Measurements from ENCODE around the gene MIER3. TPM values are rescaled to one million over a fixed set of nuclear protein-coding genes. Genes with fewer than 3 reads are reported as not detected.

Gene MIER3
- polyA plus RNA-seq, 1 of the 3 experiments (the other 2 are of a cell fraction): 3.8 TPM

GRCh38 chr5:56983593-56984361 lies 31.9 kb upstream of the MIER3 start:
- POLR2A ChIA-PET: no interaction called here
- Histone ChIP-seq H3K4me3 (ENCODE audit: low read depth in 2 of 2, low read length in 1 of 2) (no peak overlapping the region), H3K36me3 (replicated peaks in 1 of 2; ENCODE audit: control insufficient read depth in 1 of 2, insufficient read depth in 2 of 2, low read length in 1 of 2) (no peaks in the 10 kb centered on the region), H3K27ac (ENCODE audit: low read depth in 2 of 2, low read length in 1 of 2) (no peak overlapping the region), H3K4me1 (ENCODE audit: control insufficient read depth in 1 of 2, insufficient read depth in 2 of 2, low read depth in 1 of 2, low read length in 1 of 2) (no peaks in the 10 kb centered on the region), H3K9me3 (no peaks in the 10 kb centered on the region), H3K9ac (no peak overlapping the region), H3K27me3 (ENCODE audit: insufficient read depth) (no peaks in the 10 kb centered on the region; the same call in 1 of the 2 replicates), H4K20me1 (ENCODE audit: insufficient read depth) (no peaks in the 10 kb centered on the region), H3K4me2 (no peak overlapping the region), H2AFZ (ENCODE audit: low read depth) (no peak overlapping the region), H3K79me2 (ENCODE audit: insufficient read depth) (no peaks in the 10 kb centered on the region), H3F3A (replicated peaks; ENCODE audit: insufficient read depth) (no peaks in the 10 kb centered on the region), H3K9me2 (no peaks in the 10 kb centered on the region)
- TF ChIP-seq TAF1 (IDR thresholded peaks at IDR 0.05; ENCODE audit: borderline replicate concordance, low read depth, low read length) (no peak), TCF12 (IDR thresholded peaks at IDR 0.05) (no peak), EZH2phosphoT487 (IDR thresholded peaks at IDR 0.05; ENCODE audit: borderline replicate concordance, low read depth) (no peak), CHD2 (IDR thresholded peaks at IDR 0.05; ENCODE audit: low read length, partially characterized antibody) (no peak), NRF1 (IDR thresholded peaks at IDR 0.05; ENCODE audit: low read depth, low read length) (no peak), MEF2A (IDR thresholded peaks at IDR 0.05; ENCODE audit: borderline replicate concordance, low read depth) (no peak), FOSL2 (IDR thresholded peaks at IDR 0.05; ENCODE audit: borderline replicate concordance, low read depth) (no peak), GABPA (IDR thresholded peaks at IDR 0.05; ENCODE audit: low read depth) (no peak), JUND (IDR thresholded peaks at IDR 0.05) (no peak), ZBTB33 (IDR thresholded peaks at IDR 0.05; ENCODE audit: borderline replicate concordance, low read depth) (no peak), FOXM1 (IDR thresholded peaks at IDR 0.05; ENCODE audit: low read depth) (no peak), FOXJ3 (CRISPR knock-in tag; IDR thresholded peaks at IDR 0.05) (no peak), RXRA (IDR thresholded peaks at IDR 0.05; ENCODE audit: borderline replicate concordance, low read depth) (no peak), RFX5 (IDR thresholded peaks at IDR 0.05; ENCODE audit: low read length) (no peak), YY1 (IDR thresholded peaks at IDR 0.05; ENCODE audit: low read depth) (no peak)
- TF ChIP-seq, protein P1, sequence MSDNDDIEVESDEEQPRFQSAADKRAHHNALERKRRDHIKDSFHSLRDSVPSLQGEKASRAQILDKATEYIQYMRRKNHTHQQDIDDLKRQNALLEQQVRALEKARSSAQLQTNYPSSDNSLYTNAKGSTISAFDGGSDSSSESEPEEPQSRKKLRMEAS (IDR thresholded peaks at IDR 0.05; ENCODE audit: low read depth): no peak
- TF ChIP-seq, protein P2, sequence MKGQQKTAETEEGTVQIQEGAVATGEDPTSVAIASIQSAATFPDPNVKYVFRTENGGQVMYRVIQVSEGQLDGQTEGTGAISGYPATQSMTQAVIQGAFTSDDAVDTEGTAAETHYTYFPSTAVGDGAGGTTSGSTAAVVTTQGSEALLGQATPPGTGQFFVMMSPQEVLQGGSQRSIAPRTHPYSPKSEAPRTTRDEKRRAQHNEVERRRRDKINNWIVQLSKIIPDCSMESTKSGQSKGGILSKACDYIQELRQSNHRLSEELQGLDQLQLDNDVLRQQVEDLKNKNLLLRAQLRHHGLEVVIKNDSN (IDR thresholded peaks at IDR 0.05; ENCODE audit: borderline replicate concordance, low read depth): no peak
- WGBS (ENCODE audit: low lambda C conversion rate): 14% methylated on average over 1 of the region's 1 CpG
- DNase-seq: no peak
- CTCF ChIA-PET: no interaction called here
